ENCODE measurements around the gene TTPAL. TPM values are rescaled to one million over a fixed set of nuclear protein-coding genes. Genes with fewer than 3 reads are reported as not detected.
A peak's percentile ranks its signal among the peaks of the same experiment; 100 is the strongest.

TTPAL gene
- total RNA-seq (2014; rRNA removed; shearing (Covaris generic)) (3.2 and 5.6 TPM in 2 replicates), total RNA-seq (2022) (18.8 and 19.8 TPM in 2 replicates), Bru-seq, nascent RNA (percentile 73 among the genes with signal in this experiment), BruChase-seq, experiment 1, labeled RNA remaining after a 6-hour chase (percentile 72 among the genes with signal in this experiment), BruChase-seq, experiment 2, labeled RNA remaining after a 2-hour chase (percentile 88 among the genes with signal in this experiment)
- long read RNA-seq, full-length matches to known transcripts: 8 of 20 reads
- long read RNA-seq, partial matches to known transcripts: 3 of 20 reads
- long read RNA-seq, other reads (novel, unspliced or antisense): 9 of 20 reads

- Histone ChIP-seq H4K20me1 (ENCODE audit: insufficient read depth, low read length) (no peaks in the 10 kb centered on the region), H3K9me3 (ENCODE audit: low read length) (no peaks in the 10 kb centered on the region), H3K4me2 (ENCODE audit: low read length) (peak within 1 kb of the TSS; percentile 99), H3K9me2 (ENCODE audit: insufficient read depth, low read length) (no peaks in the 10 kb centered on the region), H3K4me3 (ENCODE audit: low read depth, low read length, poor library complexity, severe bottlenecking) (peak within 1 kb of the TSS; percentile 92), H3K36me3 (ENCODE audit: insufficient read depth, low read length) (peaks cover 11% of the 10 kb centered on the region; the same call in 1 of the 2 replicates), H2AFZ (ENCODE audit: low read length) (peak within 1 kb of the TSS; percentile 90), H3K79me2 (ENCODE audit: insufficient read depth, low read depth, low read length) (peaks cover 12% of the 10 kb centered on the region; the same call in 1 of the 2 replicates), H3K27ac (ENCODE audit: low read depth, low read length, poor library complexity, severe bottlenecking) (peak within 1 kb of the TSS; percentile 59), H3K4me1 (ENCODE audit: insufficient read depth, low read length, poor library complexity, severe bottlenecking) (peaks cover 25% of the 10 kb centered on the region)
- CTCF ChIA-PET (ENCODE audit: unreplicated experiment): interaction anchor here (1.1 kb wide), 1 partner anchor 126 kb away, joined by 3 read pairs; no protein-coding TSS in a partner anchor
- POLR2A ChIA-PET: interaction anchor here (0.6 to 1.6 kb wide), 8 partner anchors 20 to 348 kb away, joined by 3 to 4 read pairs (median 4); no protein-coding TSS in a partner anchor
- peak; percentile 46; the same call in 1 of the 2 replicates for TF ChIP-seq CTCF (conservative IDR thresholded peaks at IDR 0.05; ENCODE audit: low read length)
- no peak for TF ChIP-seq EZH2phosphoT487 (IDR thresholded peaks at IDR 0.05; ENCODE audit: borderline replicate concordance, low read depth, low read length)
- DNase-seq (ENCODE audit: low spot score): peak; percentile 95
- no TSS peak for BruUV-seq (replicated peaks)
- intact Hi-C loops (cut with micrococcal nuclease; ENCODE audit: unreplicated experiment): loop anchor here (2.0 to 5.0 kb wide), 2 partner anchors 46 to 135 kb away; partner anchors contain the start of gene SERINC3
These were observed at the start of gene TTPAL for GRCh38 chr20:44475694-44476560. Gene TTPAL, plus strand, starts transcription at chr20:44475874. Its CDS starts 4,126 bp downstream, at chr20:44480000.

- no peaks in the 10 kb centered on the region for H4K20me1 ChIP-seq (ENCODE audit: insufficient read depth, low read length)
- H3K36me3 ChIP-seq (ENCODE audit: insufficient read depth, low read length): no peaks in the 10 kb centered on the region
- ChIA-PET POLR2A (interaction anchor here (0.5 kb wide), 1 partner anchor 261 kb away, joined by 7 read pairs; no protein-coding TSS in a partner anchor), CTCF (ENCODE audit: unreplicated experiment) (interaction anchor here (0.6 kb wide), 1 partner anchor 169 kb away, joined by 3 read pairs; no protein-coding TSS in a partner anchor)
- no peak overlapping the region for H3K27ac ChIP-seq (ENCODE audit: low read depth, low read length, poor library complexity, severe bottlenecking)
- H2AFZ ChIP-seq (ENCODE audit: low read length): no peak overlapping the region
- no peak for DNase-seq (ENCODE audit: low spot score)
- H3K4me1 ChIP-seq (ENCODE audit: insufficient read depth, low read length, poor library complexity, severe bottlenecking): no peaks in the 10 kb centered on the region
- no peaks in the 10 kb centered on the region for H3K9me3 ChIP-seq (ENCODE audit: low read length)
- BruUV-seq (replicated peaks): no TSS peak
- intact Hi-C loops (cut with micrococcal nuclease; ENCODE audit: unreplicated experiment): no loop called here
- no peaks in the 10 kb centered on the region for H3K79me2 ChIP-seq (ENCODE audit: insufficient read depth, low read depth, low read length)
- H3K4me2 ChIP-seq (ENCODE audit: low read length): no peak overlapping the region
- H3K9me2 ChIP-seq (ENCODE audit: insufficient read depth, low read length): no peaks in the 10 kb centered on the region
- H3K4me3 ChIP-seq (ENCODE audit: low read depth, low read length, poor library complexity, severe bottlenecking): no peak overlapping the region
- TF ChIP-seq EZH2phosphoT487 (IDR thresholded peaks at IDR 0.05; ENCODE audit: borderline replicate concordance, low read depth, low read length) (no peak), CTCF (conservative IDR thresholded peaks at IDR 0.05; ENCODE audit: low read length) (no peak)
These were observed 49.8 kb upstream of the TTPAL start for GRCh38 chr20:44425923-44426322.
